Activated T-cell treated with anti-CD3 and anti-CD28 coated beads, Interleukin-2, amount 50 U/mL, for 72 hours (primary cell): ENCODE measurements around the gene VWF. TPM values are rescaled to one million over a fixed set of nuclear protein-coding genes. Genes with fewer than 3 reads are reported as not detected.

Source experiments
- ATAC-seq, 2 donors: fragments of 150-1000 bp; cut with Tn5 transposase; replicated peaks in 1 of 2; 2 replicates each; pipeline ENCODE4 v1.10.0; 2021; ENCODE audit warnings: moderate library complexity in 2 of 2, mild to moderate bottlenecking in 1 of 2
- DNase-seq, 2 donors: peaks; one replicate each; pipeline ENCODE4 v3.0.0; 2021 to 2022; ENCODE audit warnings: mixed read lengths in 1 of 2
- H3K27ac Mint-ChIP-seq: one replicate; pipeline ENCODE4 v1.8.0; 2022; ENCODE audit warnings: mild to moderate bottlenecking, moderate library complexity, mixed read lengths
- H3K27me3 Mint-ChIP-seq: one replicate; pipeline ENCODE4 v1.8.0; 2022; ENCODE audit warnings: low read depth, mixed read lengths
- H3K36me3 Mint-ChIP-seq, 2 donors: one replicate each; pipeline ENCODE4 v1.8.0; 2022; ENCODE audit warnings: mixed read lengths in 2 of 2, mild to moderate bottlenecking in 1 of 2; ENCODE audit not compliant: insufficient read depth in 2 of 2
- H3K4me1 Mint-ChIP-seq: one replicate; pipeline ENCODE4 v1.8.0; 2022; ENCODE audit warnings: low read depth, mixed read lengths
- H3K4me3 Mint-ChIP-seq, 2 donors: one replicate each; pipeline ENCODE4 v1.8.0; 2022; ENCODE audit warnings: mild to moderate bottlenecking in 2 of 2, mixed read lengths in 2 of 2, moderate library complexity in 2 of 2
- H3K9me3 Mint-ChIP-seq, 2 donors: one replicate each; pipeline ENCODE4 v1.8.0; 2022; ENCODE audit warnings: mixed read lengths in 2 of 2
- total RNA-seq, 2 donors: library from RNA; stranded (reverse); gene quantifications; one replicate each; pipeline ENCODE4 v1.2.3, GENCODE V29; 2022

The VWF gene
- total RNA-seq, 2 donors from 2014 or later = 0.02 TPM

DNA sequence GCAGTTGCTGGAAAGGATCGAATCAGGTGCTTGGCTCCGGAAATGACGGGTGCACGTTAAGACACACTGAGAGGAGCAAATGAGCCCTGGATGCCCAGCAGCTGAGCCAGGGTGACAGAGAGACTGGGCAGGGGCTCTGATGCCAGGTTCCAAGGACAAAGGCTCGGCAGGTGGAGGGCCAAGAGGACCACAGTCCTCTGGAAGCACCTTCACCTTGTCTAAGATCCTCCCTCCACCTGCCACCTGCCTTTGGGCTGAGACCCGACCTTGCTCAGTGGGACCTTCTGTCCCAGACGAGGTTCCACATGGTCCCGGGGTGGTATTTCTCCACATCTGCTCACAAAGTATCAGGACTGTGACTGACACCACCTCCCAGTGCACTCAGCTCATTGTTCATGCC, 180.4 kb downstream of the VWF start:
- Mint-ChIP-seq H3K4me1 (peaks cover 7% of the 10 kb centered on the region), H3K27ac (no peak overlapping the region), H3K9me3 (no peaks in the 10 kb centered on the region), H3K27me3 (peaks cover 86% of the 10 kb centered on the region), H3K4me3 (no peak overlapping the region), H3K36me3 (no peaks in the 10 kb centered on the region)
- DNase-seq = no peak
- no peak for ATAC-seq

DNA sequence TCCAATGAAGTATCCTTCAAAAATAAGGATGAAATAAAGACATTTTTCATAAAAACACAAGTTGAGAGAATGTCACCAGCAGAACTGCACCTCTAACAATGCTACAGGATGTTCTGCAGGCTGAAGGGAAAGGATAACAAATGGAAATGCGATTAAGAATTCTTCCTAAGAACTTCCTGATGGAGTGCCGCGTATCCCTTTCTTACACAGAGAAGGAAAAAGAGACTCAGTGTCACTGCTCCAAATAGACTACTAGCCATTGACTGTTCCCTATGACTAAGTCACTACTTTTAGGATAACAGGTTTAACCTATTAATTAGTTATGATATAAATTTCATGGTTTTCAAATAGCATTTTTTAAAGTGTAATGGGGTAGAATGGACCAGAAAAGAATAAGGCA, 182.6 kb downstream of the VWF start:
- Mint-ChIP-seq H3K4me1 (peaks cover 7% of the 10 kb centered on the region), H3K9me3 (no peaks in the 10 kb centered on the region), H3K27me3 (peaks cover 84% of the 10 kb centered on the region), H3K27ac (no peak overlapping the region), H3K4me3 (no peak overlapping the region), H3K36me3 (no peaks in the 10 kb centered on the region)
- no peak for ATAC-seq
- DNase-seq = no peak

DNA sequence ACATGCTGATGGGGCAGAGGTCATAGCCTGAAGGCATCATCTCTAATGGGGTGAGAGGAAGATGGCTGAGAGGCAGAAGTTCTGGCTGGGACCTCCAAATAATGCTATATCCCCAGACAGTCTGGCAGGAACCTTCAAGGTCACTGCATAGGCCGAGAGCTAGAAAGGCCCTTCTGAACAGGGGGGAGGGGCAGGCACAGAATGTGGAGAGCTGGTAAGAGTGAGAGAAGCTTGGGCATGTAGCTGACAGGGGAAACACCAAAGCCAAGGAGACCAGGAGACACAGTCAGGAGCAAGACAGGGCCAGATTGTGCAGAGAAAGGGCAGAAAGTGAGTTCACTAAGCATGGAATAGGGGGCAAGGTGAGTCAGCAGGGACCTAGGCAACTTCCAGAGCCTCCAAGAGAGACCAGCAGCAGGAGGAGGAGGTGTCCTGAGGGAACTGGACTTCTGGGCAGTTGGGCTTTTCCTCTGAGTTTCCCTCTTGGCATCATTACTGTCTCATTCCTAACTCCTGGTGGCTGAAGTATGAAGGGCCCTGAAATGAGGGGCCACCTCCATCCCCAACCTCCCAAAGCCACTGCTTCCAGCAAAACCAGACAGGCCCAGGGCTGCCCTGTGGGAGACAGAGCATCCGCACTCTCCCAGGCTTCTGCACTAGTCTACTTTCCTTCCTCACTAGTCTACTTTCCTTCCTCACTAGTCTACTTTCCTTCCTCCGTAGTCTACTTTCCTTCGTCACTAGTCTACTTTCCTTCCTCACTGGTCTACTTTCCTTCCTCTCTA, 196.5 kb downstream of the VWF start:
- peaks cover 4 to 13% of the 10 kb centered on the region in 2 donors for H3K9me3 Mint-ChIP-seq
- H3K4me3 Mint-ChIP-seq = no peak overlapping the region
- H3K27me3 Mint-ChIP-seq = peaks cover 11% of the 10 kb centered on the region
- no peak overlapping the region for H3K27ac Mint-ChIP-seq
- peaks cover 0 to 4% of the 10 kb centered on the region in 2 donors for H3K36me3 Mint-ChIP-seq
- no peaks in the 10 kb centered on the region for H3K4me1 Mint-ChIP-seq
- ATAC-seq (no peak), DNase-seq (no peak)

DNA sequence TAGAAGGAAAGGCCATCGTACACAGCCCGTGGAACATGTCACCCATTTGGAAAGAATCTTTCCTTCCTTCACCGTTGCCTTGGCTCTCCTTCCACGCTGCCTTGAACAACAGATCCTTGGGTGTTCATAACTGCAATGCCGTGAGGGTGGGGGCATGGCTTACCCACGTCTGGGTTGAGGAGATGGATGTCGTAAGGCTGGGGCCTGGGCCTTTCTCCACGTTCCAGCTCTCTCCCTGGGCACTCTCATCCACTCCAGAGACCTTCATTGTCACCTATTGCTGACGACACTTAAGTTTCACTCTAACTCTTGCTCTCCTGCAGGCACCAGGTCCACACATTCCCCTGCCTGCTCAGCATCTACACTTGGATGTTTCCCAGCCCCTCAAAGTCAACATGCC, 198.8 kb downstream of the VWF start:
- Mint-ChIP-seq H3K9me3 (peaks cover 0 to 5% of the 10 kb centered on the region in 2 donors), H3K36me3 (peaks cover 0 to 2% of the 10 kb centered on the region in 2 donors), H3K27ac (no peak overlapping the region), H3K4me3 (no peak overlapping the region), H3K27me3 (peaks cover 11% of the 10 kb centered on the region), H3K4me1 (no peaks in the 10 kb centered on the region)
- ATAC-seq (no peak), DNase-seq (no peak)

DNA sequence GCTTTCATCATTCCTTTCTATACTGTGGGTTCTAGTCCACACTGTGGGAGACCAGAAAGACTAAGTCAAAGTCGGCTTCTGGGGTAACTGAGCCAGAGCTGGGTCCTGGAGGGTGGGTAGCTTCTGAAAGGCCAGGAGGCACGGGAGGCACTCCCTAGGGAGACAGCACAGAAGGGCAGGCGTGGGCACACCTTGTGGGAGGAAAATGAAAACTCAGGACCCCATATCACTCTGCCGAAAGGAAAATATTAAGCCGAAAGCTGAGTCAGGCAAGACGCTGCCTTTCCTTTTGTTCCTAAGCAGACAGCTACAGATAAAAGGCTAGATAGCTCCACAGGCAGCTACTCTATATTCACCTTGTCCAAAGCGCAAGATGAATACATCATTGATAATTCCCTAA, 200.1 kb downstream of the VWF start:
- no peak for ATAC-seq
- no peaks in the 10 kb centered on the region for H3K36me3 Mint-ChIP-seq
- no peak overlapping the region for H3K27ac Mint-ChIP-seq
- H3K4me1 Mint-ChIP-seq = no peaks in the 10 kb centered on the region
- peaks cover 0 to 2% of the 10 kb centered on the region in 2 donors for H3K9me3 Mint-ChIP-seq
- peaks cover 11% of the 10 kb centered on the region for H3K27me3 Mint-ChIP-seq
- DNase-seq = no peak
- H3K4me3 Mint-ChIP-seq = no peak overlapping the region

DNA sequence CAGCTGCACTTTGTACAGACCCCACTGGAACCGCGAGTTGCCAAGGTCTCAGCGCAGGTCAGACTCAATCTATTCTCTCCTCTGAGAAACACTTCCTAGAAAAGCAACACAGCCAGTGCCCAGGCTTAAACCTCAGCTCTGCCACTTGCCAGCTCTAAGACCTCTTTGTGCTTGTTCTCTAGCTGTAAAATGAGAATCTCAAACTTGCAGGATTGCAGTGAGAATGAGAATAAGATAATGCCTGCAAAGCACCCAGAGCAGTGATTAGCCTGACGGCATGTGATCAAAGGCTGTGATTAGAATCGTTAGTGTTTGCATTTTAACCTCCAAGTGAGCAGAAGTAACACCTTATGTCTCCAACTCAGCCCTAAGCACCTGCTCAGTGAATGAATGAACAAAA, 200.7 kb downstream of the VWF start:
- peaks cover 11% of the 10 kb centered on the region for H3K27me3 Mint-ChIP-seq
- H3K4me1 Mint-ChIP-seq = no peaks in the 10 kb centered on the region
- no peak for DNase-seq
- H3K36me3 Mint-ChIP-seq = no peaks in the 10 kb centered on the region
- no peak for ATAC-seq
- H3K9me3 Mint-ChIP-seq = no peaks in the 10 kb centered on the region
- no peak overlapping the region for H3K4me3 Mint-ChIP-seq
- no peak overlapping the region for H3K27ac Mint-ChIP-seq

DNA sequence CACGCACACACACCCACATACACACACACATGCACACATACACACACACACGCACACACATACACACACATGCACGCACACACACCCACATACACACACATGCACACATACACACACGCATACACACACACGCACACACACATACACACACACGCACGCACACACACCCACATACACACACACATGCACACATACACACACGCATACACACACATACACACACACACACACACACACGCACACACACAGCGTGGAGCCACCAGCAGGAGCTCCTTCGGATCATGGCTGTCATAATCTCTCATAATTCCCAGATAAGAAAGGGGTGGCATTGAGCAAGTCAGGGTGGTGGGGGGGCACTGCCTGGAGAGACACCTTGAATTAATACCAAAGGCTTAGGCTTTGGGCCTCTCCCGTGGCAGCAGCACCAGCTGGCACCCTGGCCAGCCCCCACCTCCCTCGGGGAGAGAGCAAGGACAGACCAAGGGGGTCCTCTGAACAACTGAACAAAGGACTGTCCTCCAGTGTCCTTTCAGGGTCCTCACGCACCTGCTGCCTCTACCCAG, 201.3 kb downstream of the VWF start:
- H3K4me3 Mint-ChIP-seq = no peak overlapping the region
- H3K4me1 Mint-ChIP-seq = no peaks in the 10 kb centered on the region
- ATAC-seq (no peak), DNase-seq (no peak)
- H3K27me3 Mint-ChIP-seq = peaks cover 11% of the 10 kb centered on the region
- H3K36me3 Mint-ChIP-seq = no peaks in the 10 kb centered on the region
- no peaks in the 10 kb centered on the region for H3K9me3 Mint-ChIP-seq
- no peak overlapping the region for H3K27ac Mint-ChIP-seq

DNA sequence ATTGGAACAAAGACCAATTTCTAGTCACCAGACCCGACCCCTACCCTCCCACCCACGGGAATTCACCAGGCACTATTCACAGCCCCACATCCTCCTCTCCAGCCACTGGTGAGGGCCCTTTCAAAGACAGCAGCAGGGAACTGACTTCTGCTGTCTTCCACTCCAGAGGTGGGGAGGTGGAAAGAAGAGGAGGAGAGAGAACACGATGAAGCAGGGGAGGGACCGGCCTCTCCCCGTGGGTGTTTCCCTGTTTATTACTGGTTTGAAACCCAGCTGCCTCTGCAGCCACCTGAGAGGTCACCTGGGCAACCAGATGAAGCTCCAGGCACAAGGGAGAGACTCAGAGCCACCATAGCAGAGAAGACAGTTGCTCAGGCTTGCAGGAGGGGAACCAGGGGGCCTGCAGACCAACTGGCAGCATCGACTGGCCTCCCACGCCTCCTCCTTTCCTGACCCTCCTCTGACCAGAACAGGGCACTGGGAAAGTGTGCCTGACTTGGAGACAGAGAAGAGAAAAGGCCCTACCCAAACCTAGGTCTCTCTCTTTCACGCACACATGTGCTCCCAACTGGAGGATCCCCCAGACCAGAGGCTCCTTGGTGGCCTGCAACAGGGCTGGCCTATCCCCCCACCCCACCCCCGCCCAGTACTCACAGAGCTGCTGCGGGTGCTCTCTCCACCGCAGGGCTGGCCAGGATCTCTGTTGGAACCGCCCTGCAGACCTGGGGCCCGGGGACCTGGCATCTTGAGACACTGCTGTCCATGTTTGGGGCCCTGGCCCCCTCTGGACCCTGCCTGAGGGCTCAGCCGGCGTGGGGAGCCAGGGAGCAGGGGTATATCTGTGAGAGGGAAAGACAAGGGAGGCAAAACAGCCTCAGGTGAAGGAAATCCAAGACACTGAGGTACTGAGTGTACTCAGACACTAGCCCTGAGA, 202.2 kb downstream of the VWF start:
- peaks cover 11% of the 10 kb centered on the region for H3K27me3 Mint-ChIP-seq
- no peak overlapping the region for H3K4me3 Mint-ChIP-seq
- no peaks in the 10 kb centered on the region for H3K4me1 Mint-ChIP-seq
- no peaks in the 10 kb centered on the region for H3K36me3 Mint-ChIP-seq
- DNase-seq (no peak), ATAC-seq (no peak)
- no peak overlapping the region for H3K27ac Mint-ChIP-seq
- no peaks in the 10 kb centered on the region for H3K9me3 Mint-ChIP-seq

DNA sequence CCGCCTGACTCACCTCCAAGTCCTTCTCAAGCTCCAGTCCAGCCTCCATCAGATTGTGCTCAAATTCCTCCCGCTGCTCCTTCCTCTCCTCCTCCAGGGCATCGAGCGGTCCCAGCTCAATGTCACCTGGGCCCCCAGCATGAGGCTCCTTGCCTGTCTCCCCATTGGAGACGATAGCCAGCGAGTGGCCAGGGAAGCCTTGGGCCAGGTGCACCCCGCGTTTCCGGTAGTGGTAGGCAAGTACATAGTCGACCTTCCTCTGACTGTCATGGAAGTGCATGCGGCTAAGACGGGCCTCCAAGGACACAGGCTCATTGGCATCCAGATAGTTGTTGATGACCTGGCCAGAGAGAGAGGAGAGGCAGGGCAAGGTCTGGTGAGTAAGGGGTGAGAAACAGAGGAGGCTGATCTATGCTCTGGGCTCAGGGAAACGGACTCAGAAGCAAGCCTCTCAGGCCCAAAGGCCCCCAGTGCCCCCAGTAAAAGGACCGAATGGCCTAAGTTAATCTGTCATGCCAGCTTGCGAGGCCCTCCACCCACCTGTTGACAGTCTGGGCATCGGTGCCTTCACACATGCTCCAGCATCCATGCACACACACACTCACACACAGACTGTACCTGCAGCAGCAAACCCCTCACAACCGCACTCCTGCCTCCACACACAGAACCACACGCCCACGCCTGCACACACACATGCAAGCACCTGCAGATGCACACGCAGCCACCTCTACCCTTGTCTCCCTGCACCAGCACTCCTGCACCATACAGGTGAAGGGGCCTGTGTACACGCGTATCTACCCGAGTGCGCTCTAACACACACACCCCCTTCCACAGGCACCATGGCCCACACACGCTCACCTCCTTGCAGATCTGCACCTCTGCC, 203.2 kb downstream of the VWF start:
- Mint-ChIP-seq H3K4me1 (no peaks in the 10 kb centered on the region), H3K27ac (no peak overlapping the region), H3K9me3 (no peaks in the 10 kb centered on the region), H3K4me3 (no peak overlapping the region), H3K27me3 (peaks cover 6% of the 10 kb centered on the region), H3K36me3 (no peaks in the 10 kb centered on the region)
- ATAC-seq (no peak), DNase-seq (no peak)

DNA sequence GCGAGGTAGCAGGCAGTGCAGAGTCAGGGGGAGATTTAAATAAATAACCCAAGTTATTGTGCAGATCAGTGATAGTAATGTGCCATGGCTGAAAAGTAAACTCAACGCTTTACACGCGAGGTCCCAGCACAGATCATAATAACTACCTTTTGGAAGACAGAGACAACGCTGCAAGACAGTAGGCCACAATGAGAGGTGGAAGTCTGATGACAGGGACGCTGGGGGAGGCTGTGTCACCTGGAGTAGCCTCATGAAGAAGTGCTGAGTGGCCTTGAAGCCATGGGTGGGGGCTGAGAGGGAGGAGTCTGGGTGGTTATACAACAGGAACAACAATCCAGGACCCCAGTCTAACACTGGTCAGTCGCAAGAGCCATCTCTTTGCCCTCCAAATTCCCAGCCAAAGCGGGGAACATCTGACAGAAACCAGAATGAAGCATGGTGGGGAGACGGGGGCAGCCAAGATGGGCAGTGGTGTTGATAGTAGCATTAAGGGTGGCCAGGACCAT, 207.6 kb downstream of the VWF start:
- H3K27me3 Mint-ChIP-seq = no peaks in the 10 kb centered on the region
- no peak overlapping the region for H3K27ac Mint-ChIP-seq
- DNase-seq (no peak), ATAC-seq (no peak)
- H3K9me3 Mint-ChIP-seq = no peaks in the 10 kb centered on the region
- no peak overlapping the region for H3K4me3 Mint-ChIP-seq
- no peaks in the 10 kb centered on the region for H3K4me1 Mint-ChIP-seq
- no peaks in the 10 kb centered on the region for H3K36me3 Mint-ChIP-seq

DNA sequence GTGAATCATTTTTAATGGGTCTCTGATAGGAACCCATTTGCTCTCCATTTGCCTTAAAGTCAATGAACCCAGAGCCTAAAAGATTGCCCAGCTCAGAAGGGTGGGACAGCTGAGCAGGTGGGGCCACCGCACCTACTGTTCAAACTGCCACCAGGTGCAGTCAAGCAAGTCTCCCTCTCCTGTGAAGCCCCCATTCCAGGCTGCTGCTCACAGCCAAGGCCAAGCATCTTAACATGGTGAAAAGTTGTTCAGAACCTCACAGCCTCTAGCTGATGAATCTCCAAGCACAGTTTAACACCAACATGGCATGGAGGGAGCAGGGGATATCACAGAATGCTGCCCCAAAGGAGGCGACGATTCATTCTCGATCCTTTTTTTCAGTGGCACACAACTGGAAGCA, 209.0 kb downstream of the VWF start:
- no peak for ATAC-seq

DNA sequence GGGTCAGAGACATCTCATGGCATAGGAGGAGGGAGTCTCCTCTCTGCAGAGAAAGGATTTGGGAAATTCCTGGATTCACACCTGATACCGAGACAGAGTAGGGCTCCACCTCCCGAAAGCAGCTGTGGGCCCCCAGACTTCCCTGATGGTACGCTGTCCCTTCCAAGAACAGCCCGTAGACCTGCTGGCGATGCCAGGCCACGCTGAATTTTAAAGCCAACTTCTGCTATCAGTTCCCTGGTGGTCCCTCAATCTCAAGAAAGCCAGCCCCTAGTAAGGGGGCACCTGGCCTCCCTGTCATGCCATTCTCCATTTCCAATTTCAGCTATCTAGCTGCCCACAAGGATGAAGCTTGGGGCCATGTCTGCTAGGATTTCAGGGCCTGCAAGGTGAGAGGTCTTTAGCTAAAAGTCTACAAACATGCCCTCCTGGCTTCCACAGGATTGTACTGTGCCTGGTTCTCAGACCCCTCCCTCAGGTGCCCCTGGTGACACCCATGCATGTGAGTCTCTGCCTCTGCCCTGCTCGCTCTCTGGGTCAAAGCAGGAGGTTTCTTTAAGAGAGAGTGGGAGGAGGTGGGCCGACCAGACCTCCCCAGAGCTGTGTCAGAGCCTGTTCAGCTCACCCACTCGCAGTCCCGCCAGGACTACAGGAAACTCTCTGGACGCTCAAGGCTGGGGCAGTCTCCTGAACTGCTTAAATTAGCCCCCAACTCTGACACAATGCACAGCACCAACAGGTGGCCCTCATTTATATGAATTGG, 209.9 kb downstream of the VWF start:
- H3K9me3 Mint-ChIP-seq = no peaks in the 10 kb centered on the region
- ATAC-seq (no peak), DNase-seq (no peak)
- no peak overlapping the region for H3K4me3 Mint-ChIP-seq
- H3K27ac Mint-ChIP-seq = no peak overlapping the region
- no peaks in the 10 kb centered on the region for H3K4me1 Mint-ChIP-seq
- no peaks in the 10 kb centered on the region for H3K36me3 Mint-ChIP-seq
- no peaks in the 10 kb centered on the region for H3K27me3 Mint-ChIP-seq

More for the DNA sequence above, 209.0 kb downstream of the VWF start:
- no peak overlapping the region for H3K4me3 Mint-ChIP-seq
- no peaks in the 10 kb centered on the region for H3K36me3 Mint-ChIP-seq
- no peaks in the 10 kb centered on the region for H3K9me3 Mint-ChIP-seq
- H3K27me3 Mint-ChIP-seq = no peaks in the 10 kb centered on the region
- H3K27ac Mint-ChIP-seq = no peak overlapping the region
- no peak for DNase-seq
- H3K4me1 Mint-ChIP-seq = no peaks in the 10 kb centered on the region
